SK-MEL-5 (cell line): Measurements from ENCODE around the gene INSM2. TPM values are rescaled to one million over a fixed set of nuclear protein-coding genes. Genes with fewer than 3 reads are reported as not detected.

Source experiments
- total RNA-seq: library from RNA; depleted of rRNA; stranded (reverse); fragments of >200 nt; shearing (Covaris generic); gene quantifications from 2 replicates; pipeline ENCODE4 v1.2.3, GENCODE V29; 2014; rRNA removed

Gene INSM2
- total RNA-seq, 1 experiment from 2014 or later: 0.26 TPM

Other genes with a start within 250 kb of the INSM2 start
- gene PSMA6, start 241.8 kb upstream of the INSM2 start, total RNA-seq: 169 and 193 TPM in 2 replicates
- 25.8 and 26.7 TPM in 2 replicates for gene NFKBIA, start 129.4 kb upstream of the INSM2 start, total RNA-seq